Suprapubic skin (tissue), 4 donors: ENCODE measurements around the gene IFNA10. TPM values are rescaled to one million over a fixed set of nuclear protein-coding genes. Genes with fewer than 3 reads are reported as not detected.
"Not testable (repeated sequence)": the region's sequence is repeated elsewhere in the genome, so short reads cannot be mapped to it uniquely, and the experiment has no call there.

Experiments used
- DNase-seq, 2 donors: peaks; one replicate each; pipeline ENCODE4 v3.0.0-alpha.2; 2019; ENCODE audit warnings: low spot score in 2 of 2
- H3K27ac ChIP-seq: fragments of 200-600 bp; sonication (generic); one replicate; pipeline ENCODE4 v1.5.1; 2019
- H3K27me3 ChIP-seq: fragments of 200-600 bp; sonication (generic); one replicate; pipeline ENCODE4 v1.5.1; 2019
- H3K36me3 ChIP-seq: fragments of 200-600 bp; sonication (generic); one replicate; pipeline ENCODE4 v1.5.1; 2019
- H3K4me1 ChIP-seq: fragments of 200-600 bp; sonication (generic); one replicate; pipeline ENCODE4 v1.5.1; 2019
- H3K4me3 ChIP-seq: fragments of 200-600 bp; sonication (generic); one replicate; pipeline ENCODE4 v1.5.1; 2019; ENCODE audit warnings: mild to moderate bottlenecking
- H3K9me3 ChIP-seq: fragments of 200-600 bp; sonication (generic); one replicate; pipeline ENCODE4 v1.5.1; 2019
- CTCF ChIP-seq, 2 donors: fragments of 200-600 bp in 1 of 2; fragments of 450-650 bp in 1 of 2; sonication (generic) in 1 of 2; IDR thresholded peaks; one replicate each; pipeline ENCODE4 v1.5.1; 2016 to 2019; ENCODE audit warnings: antibody characterized with exemption in 2 of 2, mild to moderate bottlenecking in 1 of 2, moderate library complexity in 1 of 2
- EP300 ChIP-seq: sonication (generic); formaldehyde crosslinking; IDR thresholded peaks from one replicate; pipeline ENCODE4 v1.6.1; 2017; ENCODE audit warnings: antibody characterized with exemption
- POLR2A ChIP-seq, 2 donors: fragments of 450-650 bp; IDR thresholded peaks; one replicate each; pipeline ENCODE4 v1.6.1; 2017; ENCODE audit warnings: antibody characterized with exemption in 2 of 2, mild to moderate bottlenecking in 2 of 2, moderate library complexity in 2 of 2
- POLR2AphosphoS5 ChIP-seq, 3 donors: sonication (generic); formaldehyde crosslinking; IDR thresholded peaks; one replicate each; pipeline ENCODE4 v1.6.1; 2017; ENCODE audit warnings: antibody characterized with exemption in 3 of 3
- WGBS: methylation state at CpG from one replicate; pipeline ENCODE4 v1.1.5; 2018; 5-methylcytosine and 5-hydroxymethylcytosine counted together
- total RNA-seq, 4 donors: library from RNA; depleted of rRNA; stranded (reverse); fragments of >200 nt; gene quantifications; one replicate each; pipeline ENCODE4 v1.1.0, GENCODE V29; 2016

The IFNA10 gene
- total RNA-seq, 4 donors from 2014 or later: not detected

GRCh38 chr9:21212160-21212559, 5.2 kb upstream of the IFNA10 start:
- peak in 1 of 2 donors; percentile 24 for DNase-seq
- H3K4me3 ChIP-seq, H3K36me3 ChIP-seq, H3K9me3 ChIP-seq, H3K4me1 ChIP-seq, H3K27ac ChIP-seq, H3K27me3 ChIP-seq: not testable (repeated sequence)
- WGBS: 82% methylated on average over 1 of the region's 2 CpGs

- WGBS: no CpG with 5 or more reads among the region's 2 CpGs
- not testable (repeated sequence) for H3K4me1 ChIP-seq, DNase-seq, H3K27me3 ChIP-seq, H3K9me3 ChIP-seq, H3K36me3 ChIP-seq, H3K27ac ChIP-seq, H3K4me3 ChIP-seq
Observed at GRCh38 chr9:21210782-21211181, 3.8 kb upstream of the IFNA10 start.

- Histone ChIP-seq H3K4me3 (no peak overlapping the region), H3K27ac (no peak overlapping the region), H3K36me3 (no peaks in the 10 kb centered on the region), H3K4me1 (no peaks in the 10 kb centered on the region), H3K9me3 (no peaks in the 10 kb centered on the region), H3K27me3 (no peaks in the 10 kb centered on the region)
- TF ChIP-seq CTCF (IDR thresholded peaks at IDR 0.05) (no peak), POLR2A (IDR thresholded peaks at IDR 0.05) (no peak), EP300 (no peak), POLR2AphosphoS5 (IDR thresholded peaks at IDR 0.05) (no peak)
- peak; percentile 27 to 55 for DNase-seq
- 96% methylated on average over 7 of the region's 7 CpGs for WGBS
Observed at GRCh38 chr9:21210311-21210710, 3.4 kb upstream of the IFNA10 start.

GRCh38 chr9:21205204-21205603, 1.7 kb downstream of the IFNA10 start:
- DNase-seq: no peak
- TF ChIP-seq EP300: no peak
- no peak for TF ChIP-seq POLR2A (IDR thresholded peaks at IDR 0.05)
- no peak for TF ChIP-seq CTCF (IDR thresholded peaks at IDR 0.05)
- no peak for TF ChIP-seq POLR2AphosphoS5 (IDR thresholded peaks at IDR 0.05)
- no peaks in the 10 kb centered on the region for H3K9me3 ChIP-seq
- H3K27me3 ChIP-seq: peaks cover 2% of the 10 kb centered on the region
- no peak overlapping the region for H3K4me3 ChIP-seq
- no peak overlapping the region for H3K27ac ChIP-seq
- H3K36me3 ChIP-seq: no peaks in the 10 kb centered on the region
- H3K4me1 ChIP-seq: no peaks in the 10 kb centered on the region

GRCh38 chr9:21202105-21202504, 4.8 kb downstream of the IFNA10 start, which contains the start of gene IFNA7:
TSS of gene IFNA7 (minus strand) at chr9:21202205. CDS start at chr9:21202165, 40 bp downstream.
- WGBS: 69% methylated on average over 4 of the region's 4 CpGs
- not testable (repeated sequence) for H3K9me3 ChIP-seq, H3K27ac ChIP-seq, H3K4me3 ChIP-seq, DNase-seq, H3K36me3 ChIP-seq, H3K4me1 ChIP-seq, H3K27me3 ChIP-seq

- not testable (repeated sequence) for DNase-seq, H3K27me3 ChIP-seq, H3K9me3 ChIP-seq, H3K27ac ChIP-seq, H3K4me3 ChIP-seq, H3K36me3 ChIP-seq, H3K4me1 ChIP-seq
- TF ChIP-seq CTCF (IDR thresholded peaks at IDR 0.05): peak in 1 of 2 donors; percentile 32
- 40% methylated on average over 6 of the region's 6 CpGs for WGBS
Observed at GRCh38 chr9:21194867-21195776, 11.8 kb downstream of the IFNA10 start.

- not testable (repeated sequence) for H3K27ac ChIP-seq, H3K4me1 ChIP-seq, H3K4me3 ChIP-seq, H3K9me3 ChIP-seq, H3K36me3 ChIP-seq, H3K27me3 ChIP-seq, DNase-seq
- 94% methylated on average over 3 of the region's 3 CpGs for WGBS
Observed at GRCh38 chr9:21187487-21187886, 19.5 kb downstream of the IFNA10 start, which contains the start of gene IFNA4. TSS of gene IFNA4 (minus strand) at chr9:21187587. CDS start at chr9:21187531, 56 bp downstream.
